Measurements from ENCODE around the gene PTPRG. TPM values are rescaled to one million over a fixed set of nuclear protein-coding genes. Genes with fewer than 3 reads are reported as not detected.
"Not testable (repeated sequence)": the region's sequence is repeated elsewhere in the genome, so short reads cannot be mapped to it uniquely, and the experiment has no call there.

PTPRG gene
- total RNA-seq, 2 donors from 2014 or later, result 26.0 to 26.3 TPM

GRCh38 chr3:61811652-61812051 lies 250.3 kb downstream of the PTPRG start:
- H3K9ac ChIP-seq (ENCODE audit: low read depth in 2 of 2, low read length in 2 of 2), result no peak overlapping the region

GRCh38 chr3:61812085-61812484 lies 250.7 kb downstream of the PTPRG start:
- Histone ChIP-seq H3K36me3 (no peaks in the 10 kb centered on the region), H3K4me3 (no peak overlapping the region), H3K9me3 (no peaks in the 10 kb centered on the region), H3K9ac (ENCODE audit: low read depth in 2 of 2, low read length in 2 of 2) (no peak overlapping the region), H3K4me1 (no peaks in the 10 kb centered on the region), H3K27ac (no peak overlapping the region), H3K27me3 (no peaks in the 10 kb centered on the region)
- DNase-seq, result no peak
- intact Hi-C loops (cut with DNase I), result no loop called here
- TF ChIP-seq CTCF (IDR thresholded peaks at IDR 0.05), result no peak

More at GRCh38 chr3:61811652-61812051, 250.3 kb downstream of the PTPRG start:
- no peak for TF ChIP-seq CTCF (IDR thresholded peaks at IDR 0.05)
- DNase-seq, result no peak
- H3K4me3 ChIP-seq, result no peak overlapping the region
- no peaks in the 10 kb centered on the region for H3K27me3 ChIP-seq
- no peaks in the 10 kb centered on the region for H3K36me3 ChIP-seq
- intact Hi-C loops (cut with DNase I), result no loop called here
- no peaks in the 10 kb centered on the region for H3K9me3 ChIP-seq
- H3K27ac ChIP-seq, result no peak overlapping the region
- H3K4me1 ChIP-seq, result no peaks in the 10 kb centered on the region

GRCh38 chr3:61812517-61812916 lies 251.1 kb downstream of the PTPRG start:
- intact Hi-C loops (cut with DNase I), result no loop called here
- no peak for TF ChIP-seq CTCF (IDR thresholded peaks at IDR 0.05)
- Histone ChIP-seq H3K4me1 (no peaks in the 10 kb centered on the region), H3K27me3 (no peaks in the 10 kb centered on the region), H3K4me3 (no peak overlapping the region), H3K27ac (no peak overlapping the region), H3K36me3 (no peaks in the 10 kb centered on the region), H3K9me3 (no peaks in the 10 kb centered on the region), H3K9ac (ENCODE audit: low read depth in 2 of 2, low read length in 2 of 2) (no peak overlapping the region)
- DNase-seq, result no peak

- Histone ChIP-seq H3K9ac (ENCODE audit: low read depth in 2 of 2, low read length in 2 of 2) (no peak overlapping the region), H3K27ac (no peak overlapping the region), H3K36me3 (no peaks in the 10 kb centered on the region), H3K4me1 (no peaks in the 10 kb centered on the region), H3K4me3 (no peak overlapping the region), H3K9me3 (no peaks in the 10 kb centered on the region), H3K27me3 (no peaks in the 10 kb centered on the region)
- intact Hi-C loops (cut with DNase I), result no loop called here
- TF ChIP-seq CTCF (IDR thresholded peaks at IDR 0.05), result no peak
- no peak for DNase-seq
Observed at GRCh38 chr3:61813636-61814035, 252.3 kb downstream of the PTPRG start.

DNA sequence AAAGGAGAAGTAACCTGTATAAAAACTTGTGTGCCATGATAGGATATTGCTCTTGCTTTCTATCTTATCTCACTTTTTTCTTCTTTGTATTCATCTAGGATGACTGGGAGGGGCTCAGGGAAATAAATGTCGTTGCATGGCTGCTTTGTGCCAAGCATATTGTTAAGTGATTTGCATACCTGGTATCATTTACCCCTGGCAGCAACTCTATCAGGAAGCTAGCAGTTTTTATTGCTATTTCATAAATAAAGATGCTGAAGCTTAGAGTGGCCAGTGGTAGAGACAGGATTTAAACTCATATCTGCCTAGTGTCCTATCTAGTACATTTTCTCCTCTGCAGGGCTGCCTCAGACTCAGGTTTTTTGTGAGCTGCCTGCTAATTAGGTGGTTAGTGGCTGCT lies 253.3 kb downstream of the PTPRG start:
- intact Hi-C loops (cut with DNase I), result no loop called here
- TF ChIP-seq CTCF (IDR thresholded peaks at IDR 0.05), result no peak
- Histone ChIP-seq H3K4me3 (no peak overlapping the region), H3K9ac (ENCODE audit: low read depth in 2 of 2, low read length in 2 of 2) (peak overlapping the region in 1 of 2 donors; percentile 48), H3K4me1 (no peaks in the 10 kb centered on the region), H3K27ac (peak overlapping the region; percentile 49), H3K9me3 (no peaks in the 10 kb centered on the region), H3K27me3 (no peaks in the 10 kb centered on the region), H3K36me3 (no peaks in the 10 kb centered on the region)
- peak; percentile 46 for DNase-seq

DNA sequence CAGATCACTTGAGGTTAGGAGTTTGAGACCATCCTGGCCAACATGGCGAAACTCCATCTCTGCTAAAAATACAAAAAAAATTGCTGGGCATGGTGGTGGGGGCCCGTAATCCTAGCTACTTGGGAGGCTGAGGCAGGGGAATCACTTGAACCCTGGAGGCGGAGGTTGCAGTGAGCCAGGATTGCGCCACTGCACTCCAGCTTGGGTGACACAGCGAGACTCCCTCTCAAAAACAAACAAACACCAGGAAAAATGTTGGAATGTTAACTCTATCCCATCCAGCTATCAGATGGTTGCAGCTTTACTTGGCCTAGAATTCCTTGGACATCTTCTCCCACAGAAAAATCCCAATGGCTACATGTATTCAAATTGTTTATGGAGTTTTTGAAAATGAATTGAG lies 254.9 kb downstream of the PTPRG start:
- H3K4me3 ChIP-seq; H3K27ac ChIP-seq; DNase-seq; H3K9ac ChIP-seq (ENCODE audit: low read depth in 2 of 2, low read length in 2 of 2); H3K36me3 ChIP-seq; H3K4me1 ChIP-seq; H3K27me3 ChIP-seq; H3K9me3 ChIP-seq; intact Hi-C loops (cut with DNase I): not testable (repeated sequence)
